ENCODE measurements around the gene FUZ. TPM values are rescaled to one million over a fixed set of nuclear protein-coding genes. Genes with fewer than 3 reads are reported as not detected.
A peak's percentile ranks its signal among the peaks of the same experiment; 100 is the strongest.

FUZ gene
- total and polyA plus RNA-seq, 2 of the 8 experiments (the other 6 are each of a cell fraction or from before 2014, with no cell fraction given): 28.4 to 33.9 TPM

DNA sequence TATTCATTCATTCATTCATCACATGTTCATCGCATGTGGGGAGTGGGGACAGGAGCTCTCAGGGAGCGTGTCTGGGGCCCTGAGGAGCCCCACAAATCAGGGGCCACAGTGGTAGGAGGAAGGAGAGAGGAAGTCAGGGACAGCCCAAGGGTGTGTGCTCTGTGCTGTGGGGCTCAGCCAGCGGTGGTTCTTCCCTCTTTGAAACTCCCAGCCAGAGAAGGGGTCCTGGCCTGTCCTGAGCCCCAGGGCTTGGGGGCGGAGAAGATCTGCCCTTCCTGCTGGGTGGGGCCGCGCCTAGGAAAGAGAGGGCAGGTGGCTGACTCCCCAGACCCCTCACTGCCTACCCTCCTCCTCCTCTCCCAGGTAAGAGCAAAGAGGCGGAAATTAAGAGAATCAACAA lies 31.7 kb downstream of the FUZ start:
- H2BK12ac ChIP-seq (ENCODE audit: low read depth, low read length): no peak overlapping the region
- H3K4me2 ChIP-seq (ENCODE audit: insufficient read depth in 1 of 2, low read depth in 2 of 2, low read length in 2 of 2): no peak overlapping the region
- ChIA-PET POLR2A (ENCODE audit: partially characterized antibody) (interaction anchor here (1.0 to 2.0 kb wide), 2 partner anchors 10 to 90 kb away, joined by 3 to 8 read pairs; no protein-coding TSS in a partner anchor), CTCF (ENCODE audit: partially characterized antibody) (interaction anchor here (1.2 to 2.8 kb wide), 3 partner anchors 23 to 63 kb away, joined by 3 to 14 read pairs (median 6); no protein-coding TSS in a partner anchor)
- H3K79me1 ChIP-seq (ENCODE audit: low read depth, low read length): peaks cover 9% of the 10 kb centered on the region
- no peak overlapping the region for H2AFZ ChIP-seq (ENCODE audit: low read length)
- H4K20me1 ChIP-seq (replicated peaks in 1 of 2; ENCODE audit: control insufficient read depth in 1 of 2, insufficient read depth in 2 of 2, low read length in 2 of 2): peaks cover 2 to 7% of the 10 kb centered on the region in 2 experiments
- H2BK120ac ChIP-seq (replicated peaks; ENCODE audit: low read depth, low read length): no peak overlapping the region
- WGBS, 2 experiments (ENCODE audit: extremely low coverage in 1 of 2, insufficient coverage in 1 of 2, insufficient read length in 1 of 2, insufficient replicate concordance in 2 of 2, low coverage in 1 of 2, low lambda C conversion rate in 2 of 2, missing lambda C conversion rate in 1 of 2): 89% methylated on average over 7 of the region's 7 CpGs; no CpG with 5 or more reads in 1 of the 2 experiments
- FAIRE-seq (no peak), DNase-seq (ENCODE audit: low read depth in 1 of 2, low spot score in 2 of 2) (no peak)
- H3K4me3 ChIP-seq (ENCODE audit: extremely low read depth in 1 of 4, insufficient read depth in 2 of 4, low read depth in 3 of 4, low read length in 4 of 4): no peak overlapping the region
- H3K23ac ChIP-seq (ENCODE audit: insufficient read length): no peak overlapping the region
- H2BK5ac ChIP-seq (ENCODE audit: low read depth, low read length): 0 out of 2 replicates have a peak overlapping the region, but pooled peaks have one; percentile 60
- no peak overlapping the region for H3K14ac ChIP-seq (ENCODE audit: insufficient read length)
- no peaks in the 10 kb centered on the region; a peak in 2 of 7 replicates for H3K4me1 ChIP-seq (replicated peaks in 1 of 4; ENCODE audit: control insufficient read depth in 3 of 4, insufficient read depth in 4 of 4, low read length in 3 of 4)
- no peaks in the 10 kb centered on the region for H3K27me3 ChIP-seq (replicated peaks in 1 of 4; ENCODE audit: control insufficient read depth in 3 of 4, extremely low read depth in 1 of 4, insufficient read depth in 3 of 4, low read length in 3 of 4)
- no peak overlapping the region for H3K9ac ChIP-seq (replicated peaks in 1 of 4; ENCODE audit: extremely low read depth in 1 of 4, low read depth in 3 of 4, low read length in 3 of 4)
- no peak overlapping the region; the same call in 1 of the 2 replicates for H4K8ac ChIP-seq (ENCODE audit: extremely low read depth, insufficient read depth, low read length)
- peaks cover 2 to 17% (median 10%) of the 10 kb centered on the region in 4 experiments; a peak in 6 of 8 replicates for H3K36me3 ChIP-seq (ENCODE audit: control insufficient read depth in 2 of 4, insufficient read depth in 4 of 4, low read length in 3 of 4)
- H3K79me2 ChIP-seq (ENCODE audit: control insufficient read depth in 1 of 2, insufficient read depth in 2 of 2, low read length in 2 of 2): no peaks in the 10 kb centered on the region; a peak in 1 of 4 replicates
- H3K56ac ChIP-seq (replicated peaks; ENCODE audit: insufficient read length, low read depth, low read length): no peak overlapping the region
- no peak overlapping the region for H3K27ac ChIP-seq (ENCODE audit: low read depth, low read length)
- no peak overlapping the region for H4K91ac ChIP-seq (replicated peaks; ENCODE audit: insufficient read length, low read length)
- no peaks in the 10 kb centered on the region for H3K9me3 ChIP-seq (ENCODE audit: insufficient read depth in 2 of 2, low read depth in 1 of 2, low read length in 1 of 2)
- no peak overlapping the region for H4K5ac ChIP-seq (ENCODE audit: insufficient read length, low read depth, low read length)
- no peak overlapping the region for H2AK5ac ChIP-seq (ENCODE audit: low read depth, low read length)
- no peak overlapping the region for H2BK20ac ChIP-seq (ENCODE audit: low read length)
- no peaks in the 10 kb centered on the region; the same call in 1 of the 2 replicates for H3K23me2 ChIP-seq (ENCODE audit: low read depth, low read length)
- no peak overlapping the region for H2BK15ac ChIP-seq (ENCODE audit: low read length)
- no peak overlapping the region for H3K18ac ChIP-seq (ENCODE audit: extremely low read depth, low read length)
- no peak overlapping the region for H3K4ac ChIP-seq (replicated peaks; ENCODE audit: insufficient read length, low read depth, low read length)
- TF ChIP-seq TAF1 (IDR thresholded peaks at IDR 0.05; ENCODE audit: low read depth, low read length) (no peak), PHF8 (conservative IDR thresholded peaks at IDR 0.05; ENCODE audit: low read depth, low read length) (no peak), SP4 (IDR thresholded peaks at IDR 0.05; ENCODE audit: low read length) (no peak), SIX5 (IDR thresholded peaks at IDR 0.05; ENCODE audit: low read depth, low read length) (no peak), RAD21 (IDR thresholded peaks at IDR 0.05 in 1 of 2, conservative IDR thresholded peaks at IDR 0.05 in 1 of 2; ENCODE audit: low read depth in 2 of 2, low read length in 2 of 2) (no peak), CBX8 (IDR thresholded peaks at IDR 0.05; ENCODE audit: borderline replicate concordance, low read depth, low read length) (no peak), EZH2 (IDR thresholded peaks at IDR 0.05; ENCODE audit: low read depth, low read length, severe bottlenecking) (no peak)
- TF ChIP-seq, protein P1, sequence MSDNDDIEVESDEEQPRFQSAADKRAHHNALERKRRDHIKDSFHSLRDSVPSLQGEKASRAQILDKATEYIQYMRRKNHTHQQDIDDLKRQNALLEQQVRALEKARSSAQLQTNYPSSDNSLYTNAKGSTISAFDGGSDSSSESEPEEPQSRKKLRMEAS (IDR thresholded peaks at IDR 0.05): no peak
- TF ChIP-seq, protein P2, sequence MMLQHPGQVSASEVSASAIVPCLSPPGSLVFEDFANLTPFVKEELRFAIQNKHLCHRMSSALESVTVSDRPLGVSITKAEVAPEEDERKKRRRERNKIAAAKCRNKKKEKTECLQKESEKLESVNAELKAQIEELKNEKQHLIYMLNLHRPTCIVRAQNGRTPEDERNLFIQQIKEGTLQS (IDR thresholded peaks at IDR 0.05; ENCODE audit: insufficient read depth, low read depth, low read length): no peak
- TF ChIP-seq, protein P3, sequence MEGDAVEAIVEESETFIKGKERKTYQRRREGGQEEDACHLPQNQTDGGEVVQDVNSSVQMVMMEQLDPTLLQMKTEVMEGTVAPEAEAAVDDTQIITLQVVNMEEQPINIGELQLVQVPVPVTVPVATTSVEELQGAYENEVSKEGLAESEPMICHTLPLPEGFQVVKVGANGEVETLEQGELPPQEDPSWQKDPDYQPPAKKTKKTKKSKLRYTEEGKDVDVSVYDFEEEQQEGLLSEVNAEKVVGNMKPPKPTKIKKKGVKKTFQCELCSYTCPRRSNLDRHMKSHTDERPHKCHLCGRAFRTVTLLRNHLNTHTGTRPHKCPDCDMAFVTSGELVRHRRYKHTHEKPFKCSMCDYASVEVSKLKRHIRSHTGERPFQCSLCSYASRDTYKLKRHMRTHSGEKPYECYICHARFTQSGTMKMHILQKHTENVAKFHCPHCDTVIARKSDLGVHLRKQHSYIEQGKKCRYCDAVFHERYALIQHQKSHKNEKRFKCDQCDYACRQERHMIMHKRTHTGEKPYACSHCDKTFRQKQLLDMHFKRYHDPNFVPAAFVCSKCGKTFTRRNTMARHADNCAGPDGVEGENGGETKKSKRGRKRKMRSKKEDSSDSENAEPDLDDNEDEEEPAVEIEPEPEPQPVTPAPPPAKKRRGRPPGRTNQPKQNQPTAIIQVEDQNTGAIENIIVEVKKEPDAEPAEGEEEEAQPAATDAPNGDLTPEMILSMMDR (IDR thresholded peaks at IDR 0.05; ENCODE audit: control extremely low read depth in 1 of 3, insufficient read depth in 1 of 3, low read depth in 1 of 3, low read length in 3 of 3): no peak

Data from H1 (cell line).